Gastrocnemius medialis (tissue), 4 donors: Measurements from ENCODE around the gene MFAP4.

Source experiments
- POLR2A ChIP-seq, 2 donors: fragments of 450-650 bp; IDR thresholded peaks; one replicate each; pipeline ENCODE4 v1.6.1; 2017; ENCODE audit warnings: antibody characterized with exemption in 2 of 2, mild to moderate bottlenecking in 2 of 2, moderate library complexity in 2 of 2
- TF ChIP-seq, protein P1 (sequence below), 5 experiments: fragments of 450-650 bp in 3 of 5; fragments of 200-600 bp in 2 of 5; sonication (generic) in 2 of 5; IDR thresholded peaks in 4 of 5; conservative IDR thresholded peaks in 1 of 5; 1 replicate in 4 of 5; 2 replicates in 1 of 5; pipeline ENCODE4 v1.5.1; 2016 to 2019; ENCODE audit warnings: antibody characterized with exemption in 5 of 5, mild to moderate bottlenecking in 3 of 5, moderate library complexity in 3 of 5

DNA sequence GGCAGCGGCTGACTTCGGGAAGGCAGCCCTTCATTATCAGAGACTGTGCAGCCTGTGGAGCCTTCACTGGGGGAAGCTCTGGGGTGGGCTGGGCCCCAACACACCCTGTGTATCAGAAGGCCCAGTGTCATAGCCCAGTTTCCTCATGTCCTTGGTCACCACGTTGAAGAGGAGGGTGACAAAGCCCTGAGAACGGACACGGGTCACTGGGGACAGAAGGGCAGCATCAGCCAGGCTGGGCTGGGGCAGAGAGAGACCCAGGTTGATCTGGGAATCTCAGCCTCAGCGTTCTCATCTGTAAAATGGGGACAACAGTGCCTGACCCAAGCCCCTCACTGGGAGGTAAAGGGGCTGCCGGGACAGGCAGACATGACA is 43.7 kb downstream of the MFAP4 start:
- TF ChIP-seq, protein P1, sequence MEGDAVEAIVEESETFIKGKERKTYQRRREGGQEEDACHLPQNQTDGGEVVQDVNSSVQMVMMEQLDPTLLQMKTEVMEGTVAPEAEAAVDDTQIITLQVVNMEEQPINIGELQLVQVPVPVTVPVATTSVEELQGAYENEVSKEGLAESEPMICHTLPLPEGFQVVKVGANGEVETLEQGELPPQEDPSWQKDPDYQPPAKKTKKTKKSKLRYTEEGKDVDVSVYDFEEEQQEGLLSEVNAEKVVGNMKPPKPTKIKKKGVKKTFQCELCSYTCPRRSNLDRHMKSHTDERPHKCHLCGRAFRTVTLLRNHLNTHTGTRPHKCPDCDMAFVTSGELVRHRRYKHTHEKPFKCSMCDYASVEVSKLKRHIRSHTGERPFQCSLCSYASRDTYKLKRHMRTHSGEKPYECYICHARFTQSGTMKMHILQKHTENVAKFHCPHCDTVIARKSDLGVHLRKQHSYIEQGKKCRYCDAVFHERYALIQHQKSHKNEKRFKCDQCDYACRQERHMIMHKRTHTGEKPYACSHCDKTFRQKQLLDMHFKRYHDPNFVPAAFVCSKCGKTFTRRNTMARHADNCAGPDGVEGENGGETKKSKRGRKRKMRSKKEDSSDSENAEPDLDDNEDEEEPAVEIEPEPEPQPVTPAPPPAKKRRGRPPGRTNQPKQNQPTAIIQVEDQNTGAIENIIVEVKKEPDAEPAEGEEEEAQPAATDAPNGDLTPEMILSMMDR (IDR thresholded peaks at IDR 0.05 in 4 of 5, conservative IDR thresholded peaks at IDR 0.05 in 1 of 5): no peak
- no peak for TF ChIP-seq POLR2A (IDR thresholded peaks at IDR 0.05)
